ENCODE data around the gene RHOF. TPM values are rescaled to one million over a fixed set of nuclear protein-coding genes. Genes with fewer than 3 reads are reported as not detected.
"Not testable (repeated sequence)": the region's sequence is repeated elsewhere in the genome, so short reads cannot be mapped to it uniquely, and the experiment has no call there.

RHOF gene
- total RNA-seq, 1 experiment from 2014 or later, result 116 TPM

DNA sequence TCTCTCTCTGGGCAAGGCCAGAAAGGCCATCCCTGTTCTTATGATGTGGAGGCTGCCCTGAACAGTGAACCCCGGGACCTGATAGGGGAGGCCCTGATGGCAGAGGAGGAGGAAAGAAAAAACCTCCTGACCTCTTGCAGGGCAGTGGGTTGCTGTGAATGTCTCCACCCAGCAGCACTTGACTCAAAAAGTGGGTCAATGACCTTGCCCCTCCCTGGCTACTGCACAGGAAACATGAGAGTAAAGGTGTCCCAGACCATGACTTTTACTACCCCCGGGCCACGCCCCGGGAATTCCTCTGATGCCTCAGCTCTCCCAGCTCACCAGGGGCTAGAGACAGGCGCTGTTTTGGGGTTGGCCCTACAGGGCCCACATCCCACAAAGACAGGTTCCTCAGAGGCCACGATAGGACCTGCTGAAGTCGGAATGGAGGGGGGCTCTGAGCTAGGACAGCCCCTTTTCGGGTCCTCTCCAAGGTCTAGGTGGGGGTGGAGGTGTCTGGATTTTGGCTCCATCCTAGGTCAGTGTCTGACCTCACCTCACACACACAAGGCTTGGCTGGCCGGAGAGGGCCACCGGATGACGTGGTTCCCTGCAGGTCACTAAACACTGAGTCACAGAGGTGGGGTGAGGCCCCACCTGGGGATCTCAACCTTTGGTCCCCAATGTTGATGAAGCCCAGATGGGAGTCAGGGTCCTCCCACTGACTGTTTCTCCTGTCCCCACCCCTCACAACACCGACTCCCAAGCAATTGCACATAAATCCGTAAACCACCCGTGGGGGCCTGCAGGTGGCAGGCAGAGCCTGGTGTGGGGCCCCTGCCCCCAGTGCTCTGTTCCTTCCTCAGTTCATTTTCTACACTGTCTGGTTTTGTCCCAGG, 1.6 kb downstream of the RHOF start:
- H4K20me1 ChIP-seq (ENCODE audit: insufficient read depth), result no peaks in the 10 kb centered on the region
- ChIA-PET POLR2A (interaction anchor here (1.0 to 6.1 kb wide), 3 partner anchors 8 to 239 kb away, joined by 3 to 33 read pairs (median 6); no protein-coding TSS in a partner anchor), CTCF (interaction anchor here (1.1 kb wide), 1 partner anchor 96 kb away, joined by 3 read pairs; the partner anchor contains the start of gene PSMD9), RAD21 (ENCODE audit: low non-redundant PET in 1 of 2, low total read pairs in 2 of 2, uncharacterized antibody in 2 of 2, unreplicated experiment in 2 of 2) (interaction anchor here in 1 of 2 experiments (3.2 kb wide), 1 partner anchor 97 kb away, joined by 19 read pairs; the partner anchor contains the start of gene PSMD9)
- H2AFZ ChIP-seq (ENCODE audit: low read depth, low read length, poor library complexity, severe bottlenecking), result no peak overlapping the region
- peak overlapping the region; percentile 100 for H3K27ac ChIP-seq (ENCODE audit: low read depth, low read length)
- no peaks in the 10 kb centered on the region for H3K9me2 ChIP-seq (ENCODE audit: insufficient read depth)
- peak overlapping the region; percentile 90 to 91 for H3K4me3 ChIP-seq (replicated peaks in 1 of 2; ENCODE audit: low read depth in 1 of 2, low read length in 2 of 2)
- H3K9me3 ChIP-seq (ENCODE audit: control insufficient read depth in 1 of 2, insufficient read depth in 1 of 2, low read depth in 1 of 2, low read length in 2 of 2), result no peaks in the 10 kb centered on the region
- peak overlapping the region; percentile 96 for H3K9ac ChIP-seq (ENCODE audit: low read length)
- no TSS peak for BruUV-seq (replicated peaks)
- H3K27me3 ChIP-seq (ENCODE audit: insufficient read depth, low read length), result no peaks in the 10 kb centered on the region
- TF ChIP-seq POLR2AphosphoS5 (IDR thresholded peaks at IDR 0.05; ENCODE audit: low read depth, low read length) (peak; percentile 4; the same call in 1 of the 2 replicates), ZFX (IDR thresholded peaks at IDR 0.05) (no peak)
- intact Hi-C loops (cut with micrococcal nuclease), result no loop called here
- H3K36me3 ChIP-seq (ENCODE audit: control insufficient read depth in 1 of 2, insufficient read depth in 2 of 2, low read length in 2 of 2), result 0 out of 4 replicates have a peak, but pooled peaks cover 2 to 9% of the 10 kb centered on the region in 2 experiments
- H3K4me2 ChIP-seq (ENCODE audit: low read length), result peak overlapping the region; percentile 91
- peaks cover 67% of the 10 kb centered on the region for H3K79me2 ChIP-seq (ENCODE audit: insufficient read depth, low read length)
- DNase-seq (ENCODE audit: low read depth, low spot score) (no peak), ATAC-seq (peak; percentile 16; the same call in 1 of the 2 replicates)
- peaks cover 62 to 92% of the 10 kb centered on the region in 2 experiments for H3K4me1 ChIP-seq (ENCODE audit: control insufficient read depth in 1 of 2, insufficient read depth in 2 of 2, low read length in 2 of 2)

GRCh38 chr12:121790785-121791184, 2.7 kb downstream of the RHOF start:
- H3K4me3 ChIP-seq (replicated peaks in 1 of 2; ENCODE audit: low read depth in 1 of 2, low read length in 2 of 2); intact Hi-C loops (cut with micrococcal nuclease): not testable (repeated sequence)

More at GRCh38 chr12:121790785-121791184, 2.7 kb downstream of the RHOF start:
- BruUV-seq (replicated peaks); DNase-seq (ENCODE audit: low read depth, low spot score); H3K36me3 ChIP-seq (ENCODE audit: control insufficient read depth in 1 of 2, insufficient read depth in 2 of 2, low read length in 2 of 2); ATAC-seq; H3K27me3 ChIP-seq (ENCODE audit: insufficient read depth, low read length); RAD21 ChIA-PET (ENCODE audit: low non-redundant PET in 1 of 2, low total read pairs in 2 of 2, uncharacterized antibody in 2 of 2, unreplicated experiment in 2 of 2); POLR2A ChIA-PET; H3K9me3 ChIP-seq (ENCODE audit: control insufficient read depth in 1 of 2, insufficient read depth in 1 of 2, low read depth in 1 of 2, low read length in 2 of 2); H3K4me2 ChIP-seq (ENCODE audit: low read length); H2AFZ ChIP-seq (ENCODE audit: low read depth, low read length, poor library complexity, severe bottlenecking); H4K20me1 ChIP-seq (ENCODE audit: insufficient read depth); H3K9me2 ChIP-seq (ENCODE audit: insufficient read depth): not testable (repeated sequence)
- CTCF ChIA-PET, result interaction anchor here (1.1 kb wide), 1 partner anchor 14 kb away, joined by 3 read pairs; no protein-coding TSS in a partner anchor
- Histone ChIP-seq H3K9ac (ENCODE audit: low read length) (peak overlapping the region; percentile 43; the same call in 1 of the 2 replicates), H3K27ac (ENCODE audit: low read depth, low read length) (peak overlapping the region; percentile 98; the same call in 1 of the 2 replicates), H3K4me1 (ENCODE audit: control insufficient read depth in 1 of 2, insufficient read depth in 2 of 2, low read length in 2 of 2) (peaks cover 63 to 92% of the 10 kb centered on the region in 2 experiments), H3K79me2 (ENCODE audit: insufficient read depth, low read length) (peaks cover 63% of the 10 kb centered on the region)

All from HCT116 (cell line).